ENCODE results near the gene LMAN1L.

DNA sequence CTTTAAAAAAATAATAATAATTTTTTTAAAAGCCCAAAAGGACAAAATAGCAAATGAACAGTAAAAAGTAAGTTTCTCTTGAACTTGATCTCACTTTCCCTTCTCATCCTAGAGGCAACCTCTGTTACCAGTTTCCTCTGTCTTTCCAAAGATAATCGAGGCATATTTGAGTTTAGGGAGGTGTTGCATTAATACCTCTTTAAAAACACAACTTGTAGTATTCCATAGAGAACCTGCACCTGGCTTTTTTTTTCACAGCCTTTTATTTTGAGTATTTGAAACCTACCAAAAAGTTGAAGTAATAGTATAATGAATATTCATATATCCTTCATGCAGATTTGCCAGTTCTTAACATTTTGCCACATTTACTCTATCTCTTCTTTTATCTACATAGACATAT, 21.6 kb upstream of the LMAN1L start:
- TF ChIP-seq, protein P1, sequence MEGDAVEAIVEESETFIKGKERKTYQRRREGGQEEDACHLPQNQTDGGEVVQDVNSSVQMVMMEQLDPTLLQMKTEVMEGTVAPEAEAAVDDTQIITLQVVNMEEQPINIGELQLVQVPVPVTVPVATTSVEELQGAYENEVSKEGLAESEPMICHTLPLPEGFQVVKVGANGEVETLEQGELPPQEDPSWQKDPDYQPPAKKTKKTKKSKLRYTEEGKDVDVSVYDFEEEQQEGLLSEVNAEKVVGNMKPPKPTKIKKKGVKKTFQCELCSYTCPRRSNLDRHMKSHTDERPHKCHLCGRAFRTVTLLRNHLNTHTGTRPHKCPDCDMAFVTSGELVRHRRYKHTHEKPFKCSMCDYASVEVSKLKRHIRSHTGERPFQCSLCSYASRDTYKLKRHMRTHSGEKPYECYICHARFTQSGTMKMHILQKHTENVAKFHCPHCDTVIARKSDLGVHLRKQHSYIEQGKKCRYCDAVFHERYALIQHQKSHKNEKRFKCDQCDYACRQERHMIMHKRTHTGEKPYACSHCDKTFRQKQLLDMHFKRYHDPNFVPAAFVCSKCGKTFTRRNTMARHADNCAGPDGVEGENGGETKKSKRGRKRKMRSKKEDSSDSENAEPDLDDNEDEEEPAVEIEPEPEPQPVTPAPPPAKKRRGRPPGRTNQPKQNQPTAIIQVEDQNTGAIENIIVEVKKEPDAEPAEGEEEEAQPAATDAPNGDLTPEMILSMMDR (conservative IDR thresholded peaks at IDR 0.05; ENCODE audit: low read depth, low read length), result no peak
- TF ChIP-seq EZH2phosphoT487 (IDR thresholded peaks at IDR 0.05; ENCODE audit: borderline replicate concordance, low read length), result no peak
- TF ChIP-seq EZH2 (IDR thresholded peaks at IDR 0.05; ENCODE audit: low read length, unreplicated experiment), result no peak

Measured in PC-3 (cell line).